HG03139 (cell line): ENCODE measurements around the gene ASCC3.
A peak's percentile ranks its signal among the peaks of the same experiment; 100 is the strongest.

Experiments used
- ATAC-seq: cut with Tn5 transposase; IDR thresholded peaks from one replicate; pipeline ENCODE4 v1.9.1; 2021; ENCODE audit not compliant: unreplicated experiment

ASCC3 gene

DNA sequence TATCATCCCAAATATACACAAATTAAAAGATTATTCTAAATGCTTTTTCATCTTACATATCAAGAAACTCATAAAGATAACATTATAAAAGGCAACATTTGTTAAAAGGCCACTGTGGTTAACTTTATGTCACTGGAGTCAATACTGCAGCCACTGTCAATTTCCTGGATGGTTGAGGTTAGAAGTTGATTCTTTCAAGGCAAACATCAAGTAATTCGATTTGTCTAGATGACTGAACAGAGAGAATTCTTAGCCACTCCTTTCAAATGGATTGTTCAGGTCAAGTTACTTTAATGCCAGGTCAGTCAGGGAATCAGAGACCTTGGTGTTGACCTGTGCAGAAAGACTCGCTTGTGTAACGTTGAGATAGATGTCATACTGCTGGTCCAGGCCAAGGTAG, 372.0 kb downstream of the ASCC3 start:
- ATAC-seq, result no peak

DNA sequence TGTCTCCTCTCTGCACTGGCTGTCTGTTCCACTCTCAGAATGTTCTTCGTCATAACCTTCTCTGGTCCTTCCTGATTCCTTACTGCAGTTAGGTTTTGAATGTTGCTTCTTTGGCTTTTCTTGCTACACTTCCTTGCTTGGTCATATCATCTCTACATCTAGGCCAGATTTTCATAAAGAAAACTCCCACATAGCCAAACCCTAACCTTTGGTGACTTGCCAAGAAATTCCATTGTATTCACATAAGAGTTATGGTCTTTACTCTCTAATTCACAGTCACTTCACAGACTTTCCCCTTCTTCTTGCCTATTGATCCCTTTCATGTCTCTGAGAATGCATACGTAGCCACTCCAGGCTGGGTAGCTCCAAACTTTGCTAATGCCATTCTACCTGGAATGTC, 374.5 kb downstream of the ASCC3 start:
- no peak for ATAC-seq

DNA sequence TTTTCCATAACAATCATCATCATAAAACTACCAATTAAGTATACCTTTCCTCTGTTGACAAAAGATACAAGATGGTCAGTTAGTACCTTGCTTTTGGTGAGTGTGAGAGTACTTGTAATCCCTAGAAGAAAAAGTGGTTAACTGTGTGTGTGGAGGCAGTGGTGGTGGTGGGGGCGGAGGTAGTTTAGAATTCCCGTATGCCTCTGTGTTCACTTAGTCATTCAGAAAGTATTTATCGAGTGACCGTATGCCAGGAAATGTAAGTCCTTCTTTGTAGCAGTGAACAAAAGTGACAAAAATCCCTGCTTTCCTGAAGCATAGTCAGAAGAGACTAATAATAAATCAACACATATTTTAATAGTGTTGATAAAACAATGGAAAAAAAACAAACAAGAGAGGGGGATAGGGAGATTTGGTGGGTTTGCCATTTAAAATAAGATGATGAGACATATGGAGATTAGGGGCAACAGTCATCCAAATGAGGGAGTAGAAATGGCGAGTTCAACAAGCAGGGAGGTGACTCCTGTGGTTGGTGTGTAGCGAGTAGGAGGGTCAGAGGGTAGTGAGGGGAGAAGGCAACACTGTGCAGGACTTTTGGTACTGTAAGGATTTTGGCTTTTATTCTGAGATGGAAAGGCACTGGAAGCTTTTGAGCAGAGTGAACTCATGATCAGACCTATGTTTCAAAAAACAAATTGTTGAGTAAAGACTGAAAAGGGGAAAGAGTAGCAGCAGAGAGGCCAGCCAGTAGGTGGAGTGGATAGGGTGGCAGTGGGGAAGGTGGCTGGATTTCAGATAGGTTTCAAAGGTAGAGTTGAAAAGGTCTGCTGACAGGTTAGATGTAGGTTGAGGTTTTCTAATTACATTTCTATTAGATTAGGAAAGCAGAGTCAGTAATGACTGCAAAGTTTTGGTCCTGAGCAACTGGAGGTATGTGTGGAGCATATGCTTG, 376.1 kb downstream of the ASCC3 start:
- no peak for ATAC-seq

DNA sequence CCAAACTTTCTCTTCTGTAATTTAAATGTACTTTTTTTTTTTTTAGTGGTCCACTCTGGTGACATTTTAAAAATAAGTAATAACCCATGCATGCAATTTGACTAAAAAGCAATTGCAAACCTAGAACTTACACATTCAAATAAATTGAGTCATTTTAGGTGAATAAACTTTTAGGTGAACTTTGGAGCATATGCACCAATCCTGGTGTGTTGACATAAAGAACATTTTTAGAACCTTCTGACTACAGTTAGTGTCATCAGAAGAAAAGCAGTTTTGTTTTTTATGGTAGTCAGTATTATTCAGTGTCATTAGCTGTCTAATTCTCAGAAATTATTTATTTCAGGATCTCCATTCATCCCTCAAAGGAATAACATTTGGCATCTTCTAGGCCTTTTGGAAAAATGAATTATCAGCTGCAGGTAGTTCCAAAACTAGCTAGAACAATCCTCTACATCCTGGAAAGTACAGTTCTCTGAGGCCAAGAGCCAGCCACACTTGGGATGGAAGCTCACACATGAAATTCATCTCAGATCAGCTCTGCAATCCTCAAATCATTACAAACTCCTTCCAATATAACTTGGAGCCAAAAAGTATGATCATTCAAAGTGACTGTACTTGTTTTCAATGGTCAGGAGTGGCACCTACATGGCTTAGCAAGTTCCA, 378.0 kb downstream of the ASCC3 start:
- ATAC-seq, result no peak

DNA sequence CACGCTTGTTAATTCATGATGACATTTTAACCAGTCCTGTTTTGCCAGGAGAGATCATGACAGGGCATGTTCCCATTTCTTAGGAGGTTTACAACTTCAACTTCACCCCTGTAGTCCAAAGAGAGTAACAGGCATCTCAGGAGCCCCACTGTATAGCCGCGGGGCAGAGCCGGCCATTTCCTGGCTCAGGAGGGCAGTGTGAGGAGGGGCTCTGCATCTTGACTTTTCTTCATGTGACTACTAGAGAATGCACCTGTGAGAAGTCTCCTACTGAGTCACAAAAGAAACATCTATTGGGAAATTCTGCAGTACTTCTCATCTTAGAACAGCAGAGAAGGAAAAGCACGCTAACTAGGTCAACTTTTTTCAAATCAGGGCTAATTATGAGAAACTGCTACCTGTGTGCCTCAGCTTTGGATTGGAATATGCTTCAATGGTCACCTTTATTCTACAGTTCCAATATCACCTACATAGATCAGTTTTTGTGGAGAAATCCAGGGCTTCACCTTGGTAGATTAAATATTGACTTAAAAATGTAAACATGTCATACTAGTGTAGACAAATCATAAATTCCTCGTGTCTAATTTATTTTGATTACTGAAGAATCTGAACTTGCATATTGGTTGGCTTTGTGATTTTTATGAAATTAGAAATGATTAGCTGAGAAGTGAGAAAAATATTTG, 387.8 kb downstream of the ASCC3 start:
- ATAC-seq, result no peak

DNA sequence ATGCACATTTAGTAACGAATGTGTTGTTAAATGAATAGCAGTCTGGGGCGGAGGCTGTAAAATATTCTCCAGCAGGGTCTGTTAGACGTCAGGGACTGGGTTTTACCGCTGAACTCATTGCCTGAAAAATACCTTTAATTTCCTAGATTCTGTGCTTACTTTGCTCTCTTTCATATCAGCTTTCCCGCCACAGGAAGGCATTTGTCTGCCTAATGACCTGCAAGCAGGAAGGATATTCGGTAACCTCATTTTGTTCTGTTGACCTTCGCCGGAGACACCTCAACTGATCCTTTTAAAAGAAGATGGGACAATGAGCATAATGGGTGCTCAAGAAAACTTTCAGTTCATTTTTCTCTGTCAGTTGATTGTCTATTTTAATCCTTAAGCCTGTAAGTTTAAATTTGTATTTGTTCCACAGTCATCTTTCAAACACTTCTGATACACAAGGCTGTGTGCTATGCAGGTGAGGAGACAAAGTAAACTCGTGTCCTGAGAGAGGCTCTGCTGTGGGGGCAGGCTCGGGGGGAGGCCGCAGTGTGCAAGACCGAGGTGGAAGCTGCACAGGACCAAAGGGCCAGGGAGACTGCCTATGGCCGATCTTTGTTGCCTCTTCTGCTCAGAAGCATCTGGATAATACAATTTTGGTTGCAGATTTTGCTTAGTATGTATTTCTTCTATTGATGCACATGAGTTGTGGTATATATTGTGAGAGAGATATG, 389.0 kb downstream of the ASCC3 start:
- no peak for ATAC-seq

DNA sequence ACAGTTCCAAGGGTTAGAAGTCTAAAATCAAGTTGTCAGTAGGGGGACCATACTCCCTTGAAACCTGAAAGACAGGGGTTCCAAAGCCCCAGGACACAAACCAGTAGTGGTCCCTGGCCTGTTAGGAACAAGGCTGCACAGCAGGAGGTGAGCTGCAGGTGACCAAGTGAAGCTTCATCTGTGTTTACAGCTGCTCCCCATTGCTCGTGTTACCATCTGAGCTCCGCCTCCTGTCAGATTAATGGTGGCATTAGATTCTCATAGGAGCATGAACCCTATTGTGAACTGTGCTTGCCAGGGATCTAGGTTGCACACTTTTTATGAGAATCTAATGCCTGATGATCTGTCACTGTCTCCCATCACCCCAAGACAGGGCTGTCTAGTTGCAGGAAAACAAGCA, 391.1 kb downstream of the ASCC3 start:
- no peak for ATAC-seq

DNA sequence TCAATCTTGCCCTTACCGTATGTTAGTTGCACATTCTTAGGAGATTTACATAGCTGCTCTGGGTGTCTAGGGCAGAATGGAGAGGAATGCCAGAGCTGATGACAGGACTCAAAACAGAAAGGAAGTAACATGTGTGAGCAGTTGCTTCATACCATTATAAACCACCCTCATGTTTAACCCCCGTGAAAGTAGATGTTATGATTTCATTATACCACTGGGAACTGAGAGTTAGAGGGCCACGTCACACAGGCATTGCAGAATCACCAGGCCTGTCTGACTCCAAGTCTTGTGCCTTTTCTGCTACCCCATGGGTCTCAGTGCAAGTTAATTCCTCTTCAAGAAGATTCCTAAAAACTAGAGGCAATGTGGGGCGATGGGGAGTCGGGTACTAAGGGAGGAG, 392.9 kb downstream of the ASCC3 start:
- ATAC-seq, result no peak

DNA sequence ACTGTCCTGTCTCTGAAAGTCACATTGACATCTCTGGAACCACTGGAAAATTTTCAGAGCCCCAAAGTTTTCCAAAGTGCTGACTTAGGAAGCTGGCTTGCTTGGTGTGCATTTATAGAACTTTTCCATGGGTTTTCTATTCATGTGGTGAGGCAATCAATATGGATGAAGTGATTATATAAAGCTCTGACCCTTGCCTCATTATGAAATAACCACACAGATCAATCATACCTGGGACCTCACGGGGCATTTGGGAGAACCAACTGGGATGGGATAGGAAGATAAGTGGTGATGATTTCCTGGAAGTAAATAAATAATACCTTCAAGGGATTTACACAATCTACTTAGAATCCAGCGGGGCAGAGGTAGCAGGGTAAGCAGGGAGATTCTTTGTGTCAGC, 393.5 kb downstream of the ASCC3 start:
- ATAC-seq, result no peak

DNA sequence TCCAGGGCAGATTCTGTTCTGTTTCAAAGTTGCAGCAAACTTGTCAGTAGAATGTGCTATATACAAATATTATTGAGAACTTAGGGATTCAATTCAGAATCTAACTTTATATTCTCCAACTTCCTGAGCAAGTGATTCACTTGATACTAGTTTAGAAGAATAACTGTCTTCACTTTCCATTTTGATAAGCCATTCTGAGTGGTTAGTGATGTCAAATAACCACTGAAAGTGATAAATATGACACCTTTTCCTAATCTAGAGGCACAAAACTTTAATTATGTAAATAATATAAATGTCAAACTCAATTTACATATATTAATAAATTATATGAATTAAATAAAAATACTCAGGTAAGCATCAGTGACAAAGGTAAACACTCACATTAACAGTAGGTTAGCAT, 395.9 kb downstream of the ASCC3 start:
- ATAC-seq, result no peak

DNA sequence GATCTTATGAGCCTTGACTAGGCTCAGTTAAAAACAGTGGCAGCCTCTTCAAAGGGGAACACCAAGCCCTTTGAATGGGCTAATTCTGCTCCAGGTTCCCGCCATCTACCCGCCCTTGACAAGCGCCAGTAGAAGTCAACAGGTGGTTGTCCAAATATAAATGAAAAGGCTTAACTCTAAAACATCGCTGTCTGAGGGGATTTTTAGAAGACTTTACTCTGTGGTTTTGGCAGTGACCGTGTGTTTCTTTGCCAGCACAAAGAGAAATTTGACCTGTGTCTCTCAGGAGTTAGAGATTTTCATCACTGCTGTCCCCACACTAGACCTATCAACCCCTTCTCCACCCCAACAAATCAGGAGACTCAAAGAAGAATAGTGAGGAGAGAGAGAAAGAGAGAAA, 396.7 kb downstream of the ASCC3 start:
- ATAC-seq, result no peak

DNA sequence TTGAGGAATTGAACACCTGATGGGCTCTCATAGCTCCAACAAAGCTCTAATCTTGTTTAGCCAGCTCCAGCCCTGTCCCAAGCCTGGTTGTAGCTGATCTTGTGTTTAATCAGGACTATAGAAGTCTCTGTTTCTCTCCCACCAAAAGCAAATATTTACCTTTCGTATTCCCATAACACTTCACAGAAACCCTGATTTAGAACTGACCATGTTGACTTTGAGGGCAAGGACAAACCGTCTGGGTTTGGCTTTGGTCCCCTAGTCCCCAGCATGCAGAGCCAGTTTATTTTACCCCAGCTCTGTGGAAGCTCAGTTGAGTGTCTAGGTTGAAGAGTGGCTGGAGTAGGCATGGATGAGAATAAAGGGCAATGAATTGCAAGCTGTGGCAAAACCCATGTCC, 398.4 kb downstream of the ASCC3 start:
- no peak for ATAC-seq

DNA sequence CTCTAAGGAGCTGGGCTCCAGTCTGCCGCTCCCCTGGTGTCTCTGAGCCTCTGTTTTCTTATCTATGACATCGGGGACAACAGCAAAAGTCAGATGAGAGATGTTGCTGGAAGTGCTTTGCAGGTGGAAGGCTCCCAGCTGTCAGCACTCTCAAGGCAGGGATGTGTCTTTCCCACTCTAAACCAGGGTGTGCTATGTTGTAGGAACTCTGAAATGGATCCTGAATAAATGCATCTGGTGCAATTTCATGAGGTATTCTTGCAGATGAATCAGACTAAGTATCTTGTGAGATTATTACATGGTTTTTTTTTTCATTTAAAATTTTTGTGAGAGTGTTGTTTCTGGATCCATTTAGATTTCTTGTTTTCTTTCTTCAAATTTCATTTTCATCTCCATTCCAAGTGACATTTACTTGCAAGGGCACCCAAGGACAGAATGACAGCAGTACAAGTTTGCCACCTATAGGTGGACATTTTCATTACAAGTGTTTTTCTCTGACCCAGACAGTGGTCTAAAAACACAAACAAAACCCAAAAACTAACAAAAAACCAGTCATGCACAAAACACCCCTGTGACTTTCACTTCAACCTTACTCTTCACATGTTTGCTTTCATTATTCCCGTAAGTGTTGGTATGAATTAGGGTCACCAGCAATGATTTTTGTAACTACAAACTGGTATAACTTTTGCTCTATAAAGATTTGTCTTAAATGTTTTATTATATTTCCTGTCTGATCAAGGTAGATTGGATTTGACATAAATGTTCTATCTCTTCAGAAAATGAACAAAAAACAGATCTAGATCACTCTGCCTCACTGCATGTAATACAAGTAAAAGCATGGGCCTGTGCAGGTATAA, 401.7 kb downstream of the ASCC3 start:
- peak; percentile 49 for ATAC-seq

DNA sequence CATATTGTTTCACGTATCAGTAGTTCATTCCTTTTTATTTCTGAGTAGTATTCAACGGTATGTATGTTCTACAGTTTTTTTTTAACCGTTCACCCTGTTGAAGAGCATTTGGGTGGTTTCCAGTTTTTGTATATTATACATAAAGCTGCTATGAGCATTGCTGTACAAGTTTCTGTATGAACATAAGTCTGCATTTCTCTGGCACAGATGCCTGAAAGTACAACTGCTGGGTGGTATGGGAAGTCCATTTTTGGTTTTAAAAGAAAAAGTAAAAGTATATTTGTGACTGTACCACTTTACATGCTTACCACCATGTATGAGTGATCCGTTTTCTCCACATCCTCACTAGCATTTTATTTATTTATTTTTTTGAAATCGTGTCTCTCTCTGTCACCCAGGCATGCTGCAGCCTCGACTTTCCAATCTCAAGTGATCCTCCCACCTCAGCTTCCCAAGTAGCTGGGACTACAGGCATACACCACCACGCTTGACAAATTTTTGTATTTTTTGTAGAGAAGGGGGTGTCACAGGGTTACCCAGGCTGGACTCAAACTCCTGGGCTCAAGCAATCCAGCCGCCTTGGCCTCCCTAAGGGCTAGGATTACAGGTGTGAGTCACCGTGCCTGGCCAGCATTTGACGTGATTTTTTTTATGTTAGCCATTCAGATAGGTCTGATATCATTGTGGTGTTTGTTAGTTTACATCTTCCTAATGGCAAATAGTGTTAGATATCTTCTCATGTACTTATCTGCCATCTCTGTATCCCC, 405.4 kb downstream of the ASCC3 start:
- peak; percentile 42 for ATAC-seq

DNA sequence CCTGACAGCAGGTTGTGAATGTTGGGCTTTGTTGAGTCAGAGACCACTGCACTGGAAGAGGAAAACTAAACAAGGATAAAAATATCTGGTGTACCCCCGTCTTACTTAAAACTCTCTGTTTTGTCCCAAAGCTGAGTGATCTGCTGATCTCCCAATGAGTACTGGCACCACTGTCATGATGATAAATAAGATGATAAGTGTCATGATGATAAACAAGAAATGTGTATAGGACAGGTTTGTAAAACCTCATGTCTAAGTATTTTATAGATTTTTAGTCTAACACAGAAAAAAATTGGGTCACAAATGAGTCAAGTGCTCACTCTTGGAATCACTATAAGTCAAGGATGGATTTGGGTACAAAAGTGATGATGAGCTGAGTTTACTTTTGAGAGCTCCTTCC, 407.9 kb downstream of the ASCC3 start:
- ATAC-seq, result no peak

DNA sequence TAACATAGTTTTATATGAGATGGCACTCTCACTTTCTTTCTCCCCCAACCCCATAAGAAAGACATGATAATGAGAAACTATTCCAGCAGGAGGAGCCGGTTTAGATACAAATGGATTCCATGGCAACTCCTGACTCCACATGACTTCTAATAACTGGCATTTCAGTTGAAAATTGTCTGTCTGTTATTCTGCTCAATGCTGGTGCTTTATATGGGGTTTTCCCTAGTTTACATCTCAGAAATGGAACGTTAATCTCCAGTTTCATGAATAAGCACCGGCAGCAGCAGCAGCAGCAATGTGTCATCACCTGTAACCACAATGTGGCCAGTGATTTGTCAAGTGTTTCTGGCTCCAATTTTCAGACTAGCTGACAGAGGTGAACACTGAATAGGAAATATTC, 408.5 kb downstream of the ASCC3 start:
- ATAC-seq, result peak; percentile 91

DNA sequence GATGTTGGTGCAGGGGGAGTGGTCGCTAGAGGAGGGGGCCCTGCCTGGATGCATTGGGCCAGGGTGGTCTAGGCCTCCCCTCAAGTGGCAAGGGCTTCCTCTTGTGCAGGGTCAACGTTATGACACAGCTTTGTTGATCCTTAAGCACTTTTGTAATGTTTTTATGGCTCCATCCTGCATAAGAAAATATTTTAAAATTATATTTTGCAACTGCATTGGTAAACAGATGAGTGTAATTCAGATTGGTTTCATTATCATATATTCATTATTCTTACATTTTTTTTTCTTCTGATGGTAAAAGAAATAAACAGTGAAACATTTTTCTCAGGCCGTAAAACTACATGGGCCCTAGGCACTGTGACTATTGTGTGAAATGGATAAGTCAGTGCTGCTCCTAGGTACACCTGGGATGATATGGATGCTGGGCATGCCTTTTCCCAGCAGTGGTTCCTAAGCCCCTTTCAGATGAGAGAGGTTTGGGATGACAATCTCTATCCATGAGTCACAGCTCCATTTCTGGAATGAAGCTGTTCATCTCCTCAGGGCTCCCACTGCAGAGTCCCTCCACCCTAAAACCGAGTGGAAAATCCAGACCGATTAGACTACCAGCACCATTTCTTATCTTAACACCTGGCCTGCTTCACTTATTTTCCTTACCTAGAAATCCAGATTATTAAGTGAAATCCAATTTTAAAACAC, 410.6 kb downstream of the ASCC3 start:
- ATAC-seq, result no peak

DNA sequence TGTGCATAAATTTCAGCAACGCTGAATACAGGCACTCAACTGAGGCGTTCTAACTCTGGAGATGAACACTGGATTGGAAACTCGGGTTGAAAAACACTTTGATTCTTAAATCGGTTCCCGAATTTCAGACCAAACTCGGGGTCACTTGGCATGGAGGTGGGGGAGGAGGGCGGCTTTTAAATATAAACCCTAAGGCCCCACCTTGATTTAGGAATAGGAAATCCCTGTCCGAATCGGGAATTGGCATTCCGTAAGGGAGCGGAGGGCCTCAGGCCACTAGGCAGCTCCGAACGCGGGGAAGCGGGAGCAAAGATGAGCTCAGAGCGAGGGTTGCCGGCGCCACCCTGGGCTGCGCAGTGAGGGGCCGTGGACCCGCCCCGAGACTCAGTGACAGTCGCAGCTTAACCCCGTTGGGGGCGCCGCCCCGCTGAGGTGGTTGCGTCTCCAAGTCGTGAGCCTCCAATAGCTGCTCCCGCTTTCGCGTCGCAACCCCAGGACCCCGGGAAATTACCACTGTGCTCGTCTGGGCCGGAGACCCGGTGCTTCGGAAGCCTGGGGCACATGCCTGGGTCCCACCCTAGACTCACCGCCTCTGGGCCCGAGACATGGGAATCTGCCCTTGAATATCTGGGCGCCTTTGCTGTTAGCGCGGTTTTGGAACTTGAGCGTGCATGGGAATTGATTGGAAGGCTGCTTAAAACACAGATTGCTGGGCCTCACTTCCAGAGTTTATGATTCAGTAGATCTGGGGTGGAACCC, 411.8 kb downstream of the ASCC3 start:
- no peak for ATAC-seq
